Smooth muscle cell (in vitro differentiated cells): ENCODE results near the gene CPNE4. TPM values are rescaled to one million over a fixed set of nuclear protein-coding genes. Genes with fewer than 3 reads are reported as not detected.

Source experiments
- DNase-seq: peaks from one replicate; lab custom pipeline; 2025; ENCODE audit not compliant: unreplicated experiment; lab: John Stamatoyannopoulos, UW
- H2AFZ ChIP-seq: fragments of 200-600 bp; sonication (generic); 2 replicates; pipeline ENCODE4 v1.6.0; 2016; ENCODE audit warnings: antibody characterized with exemption, low read depth, mild to moderate bottlenecking
- H3F3A ChIP-seq: fragments of 200-600 bp; sonication (generic); 2 replicates; pipeline ENCODE4 v1.6.0; 2017; ENCODE audit warnings: antibody characterized with exemption, low read depth
- H3K27ac ChIP-seq: fragments of 200-600 bp; sonication (generic); 2 replicates; pipeline ENCODE4 v1.5.1; 2016; ENCODE audit warnings: low read depth, mild to moderate bottlenecking
- H3K27me3 ChIP-seq: fragments of 200-600 bp; sonication (generic); 2 replicates; pipeline ENCODE4 v1.6.1; 2016; ENCODE audit warnings: low read depth, mild to moderate bottlenecking
- H3K36me3 ChIP-seq: fragments of 200-600 bp; sonication (generic); 2 replicates; pipeline ENCODE4 v1.5.1; 2016; ENCODE audit warnings: low read depth
- H3K4me1 ChIP-seq: fragments of 200-600 bp; sonication (generic); 2 replicates; pipeline ENCODE4 v1.5.1; 2016; ENCODE audit warnings: low read depth
- H3K4me2 ChIP-seq: fragments of 200-600 bp; sonication (generic); 2 replicates; pipeline ENCODE4 v1.6.0; 2016; ENCODE audit warnings: mild to moderate bottlenecking
- H3K4me3 ChIP-seq: fragments of 200-600 bp; sonication (generic); 2 replicates; pipeline ENCODE4 v1.5.1; 2016; ENCODE audit warnings: mild to moderate bottlenecking
- H3K79me2 ChIP-seq: fragments of 200-600 bp; sonication (generic); 2 replicates; pipeline ENCODE4 v1.6.0; 2016; ENCODE audit warnings: low read depth, mild to moderate bottlenecking
- H3K9ac ChIP-seq: fragments of 200-600 bp; sonication (generic); 2 replicates; pipeline ENCODE4 v1.6.0; 2016; ENCODE audit warnings: low read depth
- H3K9me3 ChIP-seq: fragments of 200-600 bp; sonication (generic); replicated peaks from 2 replicates; pipeline ENCODE4 v1.5.1; 2016; ENCODE audit warnings: low read depth
- H4K20me1 ChIP-seq: fragments of 200-600 bp; sonication (generic); 2 replicates; pipeline ENCODE4 v1.6.0; 2016; ENCODE audit warnings: low read depth
- WGBS: methylation state at CpG from one replicate; pipeline ENCODE4 v1.1.7; 2016; ENCODE audit warnings: low lambda C conversion rate; 5-methylcytosine and 5-hydroxymethylcytosine counted together
- polyA plus RNA-seq: library from polyadenylated mRNA; unstranded; fragments of >200 nt; fragmentation: Nextera tagmentation; extraction: Ambion mirVana; gene quantifications from 2 replicates; pipeline ENCODE4 v1.2.1, GENCODE V29; 2016
- total RNA-seq: library from RNA; depleted of rRNA; stranded (reverse); fragments of >200 nt; gene quantifications from 2 replicates; pipeline ENCODE4 v1.2.3, GENCODE V29; 2014
- TF ChIP-seq, protein P1 (sequence below): fragments of 200-600 bp; sonication (generic); IDR thresholded peaks from 2 replicates; pipeline ENCODE4 v1.5.1; 2017; ENCODE audit warnings: borderline replicate concordance, mild to moderate bottlenecking, antibody characterized with exemption; ENCODE audit not compliant: insufficient read depth, poor library complexity, severe bottlenecking

Gene CPNE4
- total and polyA plus RNA-seq, 2 experiments from 2014 or later, result 0.05 to 1.6 TPM

DNA sequence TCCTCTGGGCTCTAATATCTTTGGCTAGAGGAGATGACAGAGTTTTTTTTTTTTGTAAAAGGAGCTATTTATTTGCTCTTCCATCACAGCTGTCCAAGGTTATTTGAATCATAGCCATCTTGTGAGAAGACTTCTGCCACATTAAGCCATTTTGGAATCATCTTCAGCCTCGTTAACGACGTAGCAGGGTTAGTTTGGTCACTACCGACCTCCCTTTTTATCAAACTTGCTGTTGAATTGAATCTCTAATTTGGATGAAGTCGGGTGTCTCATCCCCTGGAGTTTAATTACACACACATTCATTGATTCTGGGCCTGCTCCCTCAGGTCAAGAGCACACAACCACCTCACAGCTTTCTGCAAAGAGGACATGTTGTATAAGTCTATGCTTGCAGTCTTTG lies 238.7 kb downstream of the CPNE4 start:
- no peak for DNase-seq
- Histone ChIP-seq H3K36me3 (no peaks in the 10 kb centered on the region), H3K4me2 (peak overlapping the region; percentile 68), H3K4me1 (peaks cover 8% of the 10 kb centered on the region), H4K20me1 (no peaks in the 10 kb centered on the region), H3K79me2 (no peaks in the 10 kb centered on the region), H3K4me3 (no peak overlapping the region), H3K27me3 (peaks cover 3% of the 10 kb centered on the region), H3F3A (no peaks in the 10 kb centered on the region), H3K27ac (peak overlapping the region; percentile 71), H3K9me3 (no peaks in the 10 kb centered on the region), H3K9ac (no peak overlapping the region), H2AFZ (no peak overlapping the region)
- TF ChIP-seq, protein P1, sequence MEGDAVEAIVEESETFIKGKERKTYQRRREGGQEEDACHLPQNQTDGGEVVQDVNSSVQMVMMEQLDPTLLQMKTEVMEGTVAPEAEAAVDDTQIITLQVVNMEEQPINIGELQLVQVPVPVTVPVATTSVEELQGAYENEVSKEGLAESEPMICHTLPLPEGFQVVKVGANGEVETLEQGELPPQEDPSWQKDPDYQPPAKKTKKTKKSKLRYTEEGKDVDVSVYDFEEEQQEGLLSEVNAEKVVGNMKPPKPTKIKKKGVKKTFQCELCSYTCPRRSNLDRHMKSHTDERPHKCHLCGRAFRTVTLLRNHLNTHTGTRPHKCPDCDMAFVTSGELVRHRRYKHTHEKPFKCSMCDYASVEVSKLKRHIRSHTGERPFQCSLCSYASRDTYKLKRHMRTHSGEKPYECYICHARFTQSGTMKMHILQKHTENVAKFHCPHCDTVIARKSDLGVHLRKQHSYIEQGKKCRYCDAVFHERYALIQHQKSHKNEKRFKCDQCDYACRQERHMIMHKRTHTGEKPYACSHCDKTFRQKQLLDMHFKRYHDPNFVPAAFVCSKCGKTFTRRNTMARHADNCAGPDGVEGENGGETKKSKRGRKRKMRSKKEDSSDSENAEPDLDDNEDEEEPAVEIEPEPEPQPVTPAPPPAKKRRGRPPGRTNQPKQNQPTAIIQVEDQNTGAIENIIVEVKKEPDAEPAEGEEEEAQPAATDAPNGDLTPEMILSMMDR, result no peak
- WGBS, result 86% methylated on average over 5 of the region's 5 CpGs

DNA sequence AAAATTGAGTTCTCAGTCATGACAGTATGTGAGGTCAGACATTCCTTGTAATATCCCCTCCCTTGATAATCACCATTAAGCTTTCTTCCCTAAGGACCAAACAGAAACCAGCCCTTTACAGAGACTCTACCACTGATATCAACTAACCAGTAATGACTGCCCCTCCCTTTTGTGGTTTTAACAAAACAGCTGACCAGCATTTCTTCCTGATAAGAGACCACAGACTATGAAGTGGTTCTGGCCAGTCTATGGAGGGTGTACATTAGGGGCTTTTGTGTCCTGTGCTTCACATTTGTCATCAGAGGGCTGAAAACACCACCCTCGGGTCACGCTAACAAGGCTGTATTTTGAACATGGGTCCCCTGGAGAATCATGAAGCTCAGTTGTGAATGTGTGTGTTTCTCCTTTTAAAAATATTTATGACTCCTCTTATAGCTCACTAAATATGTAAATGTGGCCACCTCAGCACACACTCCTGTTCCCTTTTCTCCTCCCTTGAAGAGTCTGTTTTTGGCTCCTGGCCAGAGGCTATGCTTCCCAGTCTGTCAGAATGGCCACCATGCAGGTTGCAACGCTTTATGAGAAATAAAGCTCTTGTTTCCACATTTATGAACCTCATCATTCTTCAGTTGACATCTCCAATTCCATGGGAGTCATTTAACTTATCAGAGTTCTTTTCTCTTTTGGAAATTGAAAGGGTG lies 239.3 kb downstream of the CPNE4 start:
- 22% methylated on average over 3 of the region's 3 CpGs for WGBS
- Histone ChIP-seq H2AFZ (no peak overlapping the region), H3K9ac (peak overlapping the region; percentile 17), H3K36me3 (no peaks in the 10 kb centered on the region), H3K4me1 (peaks cover 8% of the 10 kb centered on the region), H3K79me2 (no peaks in the 10 kb centered on the region), H3K27ac (peak overlapping the region; percentile 71), H3K4me3 (no peak overlapping the region), H3K27me3 (peaks cover 3% of the 10 kb centered on the region), H3K4me2 (peak overlapping the region; percentile 68), H4K20me1 (no peaks in the 10 kb centered on the region), H3F3A (no peaks in the 10 kb centered on the region), H3K9me3 (no peaks in the 10 kb centered on the region)
- TF ChIP-seq, protein P1, result no peak
- no peak for DNase-seq

DNA sequence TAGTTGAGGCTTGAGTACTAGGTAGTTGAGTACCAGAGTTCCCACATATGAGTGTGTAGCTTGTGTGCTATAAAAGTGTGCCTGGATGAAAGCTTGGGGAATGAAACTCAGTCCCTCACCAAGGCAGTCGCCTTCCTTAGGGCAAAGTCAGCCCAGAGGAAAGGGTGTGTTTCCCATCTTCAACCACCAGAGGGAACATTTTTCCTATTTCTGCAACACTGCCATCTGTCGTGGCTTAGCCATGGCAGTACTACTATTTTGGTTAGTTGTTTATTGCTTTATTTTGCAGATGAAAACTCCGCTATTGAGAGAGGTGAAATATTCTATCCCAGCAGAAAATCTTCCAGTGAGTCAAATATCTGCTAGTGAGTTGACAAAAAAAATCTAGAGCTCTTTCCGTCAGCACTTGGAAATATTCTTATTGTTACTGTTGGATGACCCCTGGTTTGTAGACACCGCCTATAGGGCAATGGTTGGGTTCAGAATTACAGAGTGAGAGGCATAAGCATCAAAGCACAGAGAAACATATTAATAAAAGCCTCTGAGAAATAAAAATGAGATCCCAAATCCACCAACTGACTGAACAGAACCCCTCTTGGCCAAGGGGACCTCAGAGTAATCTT lies 239.9 kb downstream of the CPNE4 start:
- Histone ChIP-seq H2AFZ (no peak overlapping the region), H3F3A (no peaks in the 10 kb centered on the region), H4K20me1 (no peaks in the 10 kb centered on the region), H3K79me2 (no peaks in the 10 kb centered on the region), H3K27me3 (peaks cover 3% of the 10 kb centered on the region), H3K4me2 (peak overlapping the region; percentile 68), H3K4me1 (peaks cover 8% of the 10 kb centered on the region), H3K27ac (peak overlapping the region; percentile 71), H3K9me3 (no peaks in the 10 kb centered on the region), H3K9ac (peak overlapping the region; percentile 17), H3K4me3 (no peak overlapping the region), H3K36me3 (no peaks in the 10 kb centered on the region)
- TF ChIP-seq, protein P1, result peak; percentile 81
- WGBS, result 25% methylated on average over 5 of the region's 5 CpGs
- no peak for DNase-seq
